Fibroblast of villous mesenchyme (primary cell): Measurements from ENCODE around the gene MTUS2. TPM values are rescaled to one million over a fixed set of nuclear protein-coding genes. Genes with fewer than 3 reads are reported as not detected.

Experiments
- DNase-seq: peaks from one replicate; pipeline ENCODE4 v3.0.0-alpha.2; 2010; ENCODE audit warnings: low read depth
- H3K4me3 ChIP-seq: 2 replicates; pipeline ENCODE4 v1.5.1; 2011; ENCODE audit warnings: low read depth, mild to moderate bottlenecking, low read length
- total RNA-seq: library from RNA; depleted of rRNA; stranded (reverse); fragments of >200 nt; gene quantifications from 2 replicates; pipeline ENCODE4 v1.2.3, GENCODE V29; 2012
- TF ChIP-seq, protein P1 (sequence below): IDR thresholded peaks from 2 replicates; pipeline ENCODE4 v1.5.1; 2012; ENCODE audit warnings: low read depth, mild to moderate bottlenecking, low read length; ENCODE audit not compliant: insufficient read depth

The MTUS2 gene
- total RNA-seq, 1 donor, result 1.3 TPM

DNA sequence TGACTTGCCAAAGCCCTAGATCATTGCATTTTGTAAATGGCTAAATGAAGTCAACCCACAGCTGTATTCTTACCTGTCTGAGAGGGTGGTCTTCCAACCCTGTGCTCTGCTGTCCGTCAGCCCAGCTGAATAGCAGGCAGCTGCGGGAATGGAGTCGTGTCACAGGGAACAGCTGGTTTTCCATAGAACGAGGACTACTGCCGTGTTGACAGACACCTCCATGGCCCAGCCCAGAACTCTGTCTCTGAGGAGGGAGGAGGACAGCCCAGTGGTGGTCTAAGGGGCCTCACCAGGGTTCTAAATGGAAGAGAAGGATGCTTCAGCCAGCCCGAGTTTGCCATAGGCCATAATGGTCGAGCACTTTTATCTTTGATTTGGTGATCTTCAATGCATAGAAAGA, 664.7 kb downstream of the MTUS2 start:
- TF ChIP-seq, protein P1, sequence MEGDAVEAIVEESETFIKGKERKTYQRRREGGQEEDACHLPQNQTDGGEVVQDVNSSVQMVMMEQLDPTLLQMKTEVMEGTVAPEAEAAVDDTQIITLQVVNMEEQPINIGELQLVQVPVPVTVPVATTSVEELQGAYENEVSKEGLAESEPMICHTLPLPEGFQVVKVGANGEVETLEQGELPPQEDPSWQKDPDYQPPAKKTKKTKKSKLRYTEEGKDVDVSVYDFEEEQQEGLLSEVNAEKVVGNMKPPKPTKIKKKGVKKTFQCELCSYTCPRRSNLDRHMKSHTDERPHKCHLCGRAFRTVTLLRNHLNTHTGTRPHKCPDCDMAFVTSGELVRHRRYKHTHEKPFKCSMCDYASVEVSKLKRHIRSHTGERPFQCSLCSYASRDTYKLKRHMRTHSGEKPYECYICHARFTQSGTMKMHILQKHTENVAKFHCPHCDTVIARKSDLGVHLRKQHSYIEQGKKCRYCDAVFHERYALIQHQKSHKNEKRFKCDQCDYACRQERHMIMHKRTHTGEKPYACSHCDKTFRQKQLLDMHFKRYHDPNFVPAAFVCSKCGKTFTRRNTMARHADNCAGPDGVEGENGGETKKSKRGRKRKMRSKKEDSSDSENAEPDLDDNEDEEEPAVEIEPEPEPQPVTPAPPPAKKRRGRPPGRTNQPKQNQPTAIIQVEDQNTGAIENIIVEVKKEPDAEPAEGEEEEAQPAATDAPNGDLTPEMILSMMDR, result no peak
- H3K4me3 ChIP-seq, result no peak overlapping the region
- DNase-seq, result no peak

- TF ChIP-seq, protein P1, result no peak
- H3K4me3 ChIP-seq, result no peak overlapping the region
- no peak for DNase-seq
Measured at GRCh38 chr13:29486551-29486950, 666.4 kb downstream of the MTUS2 start.

DNA sequence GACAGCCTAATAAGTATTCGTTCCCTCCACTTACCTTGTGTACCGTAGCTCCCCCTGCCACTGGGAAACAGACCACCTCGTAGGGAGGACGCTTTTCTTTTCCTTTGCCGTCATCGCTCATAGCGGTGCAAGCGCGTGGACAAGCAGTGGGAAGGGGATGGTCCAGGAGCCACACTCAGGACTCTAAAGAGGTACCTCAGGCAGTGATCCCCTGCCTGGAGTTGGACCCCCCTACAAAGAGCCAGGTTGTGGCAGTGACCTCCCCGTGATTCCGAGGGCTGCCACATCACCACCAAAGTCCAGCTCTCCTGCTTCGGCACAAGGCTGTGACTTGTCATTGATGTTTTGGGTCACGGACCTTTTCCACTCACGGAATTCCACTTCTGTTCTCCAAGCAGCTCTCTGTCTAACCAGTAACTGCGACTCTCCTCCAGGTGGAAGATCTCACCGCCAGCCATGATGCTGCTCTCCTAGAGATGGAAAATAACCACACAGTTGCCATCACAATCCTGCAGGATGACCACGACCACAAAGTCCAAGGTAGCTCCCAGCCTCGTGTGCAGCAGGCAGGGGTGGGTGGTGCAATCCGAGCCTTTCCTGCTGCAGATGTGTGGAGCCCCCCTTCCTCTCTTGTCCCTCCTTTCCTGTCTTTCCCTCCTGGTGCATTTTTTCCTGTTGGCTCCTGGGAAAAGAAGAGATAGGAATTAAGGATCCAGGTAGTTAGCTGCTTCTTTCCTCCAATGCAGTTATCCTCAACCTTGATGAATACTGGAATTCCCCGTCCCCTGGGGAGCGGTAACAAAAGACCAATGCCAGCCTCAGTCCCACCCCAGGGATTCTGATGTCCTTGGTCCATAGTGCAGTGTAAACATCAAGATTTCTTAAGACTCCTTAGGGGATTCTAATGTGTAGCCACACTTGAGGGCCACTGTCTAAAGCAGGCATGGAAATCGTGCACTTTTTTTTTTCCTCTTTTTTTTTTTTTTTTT, 667.6 kb downstream of the MTUS2 start:
- DNase-seq, result no peak
- H3K4me3 ChIP-seq, result no peak overlapping the region
- TF ChIP-seq, protein P1, result no peak

DNA sequence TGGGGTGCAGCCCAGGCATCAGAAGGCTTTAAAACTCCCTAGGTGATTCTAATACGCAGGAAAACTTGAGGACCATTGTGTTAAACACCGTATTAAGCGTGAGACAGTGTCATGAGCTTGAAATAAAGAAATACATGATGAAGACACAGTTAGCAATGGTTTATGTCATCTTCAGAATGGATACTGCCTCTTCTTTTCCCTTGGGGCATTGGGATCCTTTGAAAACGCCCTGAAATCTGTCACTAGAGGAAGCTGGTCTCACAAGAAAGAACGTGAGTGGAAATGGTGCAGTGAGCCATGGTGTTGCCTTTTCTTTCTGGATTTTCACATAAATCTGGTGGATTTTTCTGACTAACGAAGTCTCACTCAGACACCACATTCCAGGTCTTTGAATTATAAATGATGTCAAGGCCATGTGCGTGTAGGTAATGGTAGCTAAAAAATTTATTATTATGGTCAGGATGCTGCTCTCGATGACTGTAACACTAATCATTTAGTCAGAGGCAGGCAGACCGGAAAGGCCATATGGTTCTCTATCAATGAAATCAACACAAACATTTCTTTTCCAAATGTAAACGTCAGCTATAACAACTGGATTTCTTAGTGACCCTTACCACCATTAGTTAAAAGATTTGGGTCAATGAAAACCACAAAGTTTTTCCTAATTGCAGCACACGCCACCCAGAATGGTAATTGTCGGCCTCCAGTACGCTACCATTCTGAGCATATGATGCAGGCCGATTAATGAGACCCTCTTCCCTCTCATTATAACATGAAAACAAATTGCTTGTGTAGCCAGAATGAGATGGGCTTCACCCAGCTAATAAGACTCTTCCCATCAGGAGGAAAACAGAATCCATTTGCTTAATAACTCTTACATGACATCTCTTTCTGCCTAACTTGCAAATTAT, 669.8 kb downstream of the MTUS2 start:
- H3K4me3 ChIP-seq, result no peak overlapping the region
- no peak for DNase-seq
- TF ChIP-seq, protein P1, result no peak

DNA sequence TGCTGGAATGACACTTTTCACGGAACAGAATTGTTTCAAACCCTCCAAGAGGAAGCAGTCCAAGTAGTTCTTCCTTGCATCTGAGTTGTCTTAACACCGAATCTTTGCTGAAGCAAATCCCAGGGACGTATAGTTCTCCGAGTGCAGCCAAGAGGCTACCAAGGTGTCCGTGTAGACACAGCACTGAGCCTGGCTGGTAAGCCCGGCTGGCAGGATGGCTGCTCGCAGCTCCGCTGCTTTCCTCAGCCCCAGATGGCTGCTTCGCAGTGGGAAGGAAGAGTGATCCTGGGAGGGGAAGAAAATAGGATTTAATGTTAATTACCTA, 670.4 kb downstream of the MTUS2 start:
- H3K4me3 ChIP-seq, result no peak overlapping the region
- DNase-seq, result no peak
- TF ChIP-seq, protein P1, result no peak

GRCh38 chr13:29491248-29491647, 671.1 kb downstream of the MTUS2 start:
- H3K4me3 ChIP-seq, result no peak overlapping the region
- no peak for DNase-seq
- TF ChIP-seq, protein P1, result no peak
